GM19240 (cell line): ENCODE results near the gene OR52I2.
A peak's percentile ranks its signal among the peaks of the same experiment; 100 is the strongest.

Source experiments
- DNase-seq: peaks from one replicate; pipeline ENCODE4 v3.0.0; 2011; ENCODE audit warnings: low spot score; ENCODE audit not compliant: insufficient read length

OR52I2 gene

DNA sequence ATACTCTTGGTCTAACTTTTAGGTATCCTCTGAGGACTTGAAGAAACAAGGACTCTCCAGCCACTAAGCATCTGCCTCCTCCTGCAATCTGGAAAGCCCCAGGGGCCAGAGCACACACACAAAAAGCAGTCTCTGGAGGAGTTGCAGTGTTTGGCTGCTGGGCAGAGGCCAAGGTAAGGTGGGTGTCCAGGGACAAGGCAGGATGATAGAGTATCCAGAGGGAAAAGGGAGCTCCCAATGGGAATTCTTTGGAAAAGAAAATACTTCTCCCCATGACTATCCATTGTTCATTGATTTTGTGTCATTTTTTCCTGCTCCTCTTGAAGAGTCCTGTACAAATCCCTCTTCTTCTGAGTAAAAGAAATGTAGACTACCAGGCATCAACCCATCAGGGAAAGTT is at the start of gene OR52I2:
Gene OR52I2 (plus strand): TSS at position 301 of the 400 bp plus-strand sequence.
- no peak for DNase-seq

DNA sequence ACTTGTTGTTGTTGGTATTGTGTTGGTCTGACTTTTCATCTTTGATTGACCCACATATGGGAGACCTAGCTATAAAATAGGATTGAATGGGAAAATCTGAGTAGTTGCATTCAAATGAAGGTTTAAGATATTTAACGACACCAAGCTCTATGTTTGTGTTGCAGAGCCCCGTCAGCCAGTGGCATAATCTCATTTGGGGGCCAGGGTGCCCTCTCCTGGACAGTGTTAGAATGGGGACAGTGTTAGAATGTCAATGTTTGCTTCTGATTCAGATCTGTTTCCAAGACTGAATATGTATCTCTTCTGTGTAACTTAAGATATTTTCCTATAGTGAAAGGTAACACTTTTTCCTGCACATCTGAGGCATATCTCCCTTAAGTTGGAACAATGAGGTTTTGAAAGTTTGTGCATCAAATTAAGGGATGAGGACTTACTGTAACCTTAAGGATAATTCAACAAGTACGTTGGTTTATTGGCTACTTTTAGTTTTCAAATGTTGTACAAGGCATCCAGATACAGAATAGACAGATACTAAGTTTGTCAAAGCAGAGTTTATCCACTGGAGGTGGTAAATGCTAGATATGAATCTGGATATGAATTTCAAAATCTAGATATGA is 41.8 kb upstream of the OR52I2 start:
- DNase-seq: peak; percentile 19

DNA sequence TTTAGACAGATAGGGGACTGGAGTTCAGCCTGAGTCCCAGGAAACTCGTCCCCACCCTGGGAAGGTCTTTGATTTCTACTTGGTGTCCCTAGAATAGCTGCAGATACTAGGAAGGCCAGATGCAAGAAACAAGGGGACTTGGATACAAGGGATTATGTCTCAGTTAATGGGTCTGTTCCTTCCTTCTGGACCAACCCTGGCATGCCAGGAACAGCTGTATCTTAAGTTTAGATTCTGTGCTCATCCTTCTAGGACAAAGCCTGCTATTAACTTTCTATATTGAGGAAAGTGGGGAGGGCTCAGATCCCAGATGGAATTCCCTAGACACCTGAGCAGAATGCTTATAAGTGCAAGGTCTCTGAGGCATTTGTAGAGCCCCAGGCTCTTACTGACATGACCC is 40.5 kb upstream of the OR52I2 start:
- no peak for DNase-seq

DNA sequence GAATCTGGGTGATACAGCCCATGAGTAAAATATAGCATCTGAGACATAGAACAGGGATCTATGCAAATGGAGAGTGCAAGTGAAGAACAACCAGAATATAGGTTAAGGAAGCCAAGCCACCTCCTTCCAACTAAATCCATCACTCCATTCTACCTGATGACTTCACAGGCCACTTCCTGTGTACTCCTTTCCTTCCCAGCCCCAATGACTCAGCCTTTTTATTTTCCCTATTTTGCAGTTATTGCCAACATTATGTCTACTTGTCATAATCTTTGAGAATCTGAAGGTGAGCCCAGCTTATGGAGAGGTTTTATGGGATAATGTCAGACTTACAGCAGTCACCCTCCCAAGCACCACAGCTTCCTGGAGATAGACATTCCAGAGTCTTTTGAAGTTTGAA is 38.0 kb upstream of the OR52I2 start:
- DNase-seq: no peak

DNA sequence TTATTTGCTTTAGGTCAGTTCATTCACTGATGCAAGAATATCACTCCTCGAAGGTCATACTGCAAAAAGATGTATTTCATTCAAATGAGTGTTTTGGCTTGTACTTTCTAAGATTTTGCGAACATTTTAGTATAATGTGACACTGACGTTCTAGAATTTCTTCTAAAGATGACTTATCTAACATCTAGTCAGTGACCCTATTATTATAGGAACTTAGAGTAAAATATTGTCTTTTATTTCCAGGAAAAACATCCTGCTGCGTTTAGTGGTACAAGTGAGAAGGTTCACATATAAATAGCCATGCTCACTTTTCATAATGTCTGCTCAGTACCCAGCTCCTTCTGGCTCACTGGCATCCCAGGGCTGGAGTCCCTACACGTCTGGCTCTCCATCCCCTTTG is 36.7 kb upstream of the OR52I2 start, which contains the start of gene OR52M1:
Gene OR52M1 (plus strand): TSS at position 301 of the 400 bp plus-strand sequence. CDS start 0 bp downstream, at position 301.
- no peak for DNase-seq

DNA sequence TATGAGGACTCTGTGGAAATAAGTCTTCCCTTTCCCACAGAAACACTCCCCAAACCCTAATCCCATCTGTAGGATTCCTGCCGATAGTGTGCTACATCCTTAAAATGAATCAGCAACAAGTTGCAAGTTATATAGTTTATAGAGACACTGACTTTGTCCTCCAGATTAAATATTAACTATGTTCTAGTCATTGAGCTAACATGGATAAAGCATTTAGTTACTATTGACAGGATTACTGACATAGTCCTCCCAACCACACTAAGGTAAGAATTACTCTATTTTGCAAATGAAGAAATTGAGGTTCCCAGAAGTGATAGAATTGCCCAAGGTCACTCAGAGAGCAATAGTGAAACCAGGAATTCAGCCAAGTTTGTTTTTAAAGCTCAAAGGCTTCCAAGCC is 34.7 kb upstream of the OR52I2 start:
- DNase-seq: no peak

DNA sequence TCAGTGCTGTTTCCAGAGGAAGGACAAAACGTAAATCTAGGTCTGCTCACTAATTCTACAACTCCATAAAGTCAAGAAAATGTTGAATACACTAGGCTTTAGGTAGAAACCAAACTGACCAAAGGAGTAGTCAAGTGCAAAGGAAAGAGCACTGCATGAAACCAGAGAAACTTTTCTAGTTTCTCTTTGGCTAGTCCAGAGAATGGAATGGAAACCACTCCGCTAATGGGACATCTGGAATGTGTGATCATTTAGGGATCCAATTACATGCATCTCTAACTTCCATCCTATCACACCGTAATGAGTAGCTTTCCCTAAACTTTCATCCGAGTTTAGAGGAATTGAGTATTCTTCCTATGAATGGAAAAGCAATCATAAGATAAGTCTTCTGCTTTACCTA is 34.1 kb upstream of the OR52I2 start:
- no peak for DNase-seq

DNA sequence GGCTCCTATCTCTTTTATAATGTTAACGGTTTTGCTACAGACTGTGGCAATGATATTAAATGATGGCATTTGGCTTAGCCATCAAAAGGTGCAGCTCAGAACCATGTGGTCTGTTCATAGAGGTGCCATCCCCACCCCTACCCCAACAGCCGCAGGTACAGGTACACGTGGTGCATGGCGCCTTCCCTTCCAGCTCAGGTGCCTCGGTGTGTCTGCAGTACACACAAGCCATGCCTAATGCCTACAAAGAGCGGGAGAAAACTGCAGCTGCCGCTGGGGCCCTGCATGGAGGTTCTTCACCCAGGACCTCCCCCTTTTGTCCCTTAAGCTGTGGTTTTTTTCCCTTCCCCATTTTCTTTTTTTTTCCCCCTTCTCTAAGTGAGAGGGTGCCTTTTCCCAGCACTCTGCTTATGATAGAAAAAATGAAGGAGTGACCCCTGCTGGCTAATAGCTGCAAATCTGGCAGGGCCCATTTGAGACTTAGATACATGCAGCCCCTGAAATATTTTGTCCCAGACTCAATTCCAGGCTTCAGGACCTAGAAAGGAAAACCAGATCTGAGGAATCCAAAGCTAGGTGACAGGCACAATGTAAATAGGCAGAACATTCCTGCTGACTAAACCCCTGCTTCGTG is 30.1 kb upstream of the OR52I2 start:
- DNase-seq: no peak

DNA sequence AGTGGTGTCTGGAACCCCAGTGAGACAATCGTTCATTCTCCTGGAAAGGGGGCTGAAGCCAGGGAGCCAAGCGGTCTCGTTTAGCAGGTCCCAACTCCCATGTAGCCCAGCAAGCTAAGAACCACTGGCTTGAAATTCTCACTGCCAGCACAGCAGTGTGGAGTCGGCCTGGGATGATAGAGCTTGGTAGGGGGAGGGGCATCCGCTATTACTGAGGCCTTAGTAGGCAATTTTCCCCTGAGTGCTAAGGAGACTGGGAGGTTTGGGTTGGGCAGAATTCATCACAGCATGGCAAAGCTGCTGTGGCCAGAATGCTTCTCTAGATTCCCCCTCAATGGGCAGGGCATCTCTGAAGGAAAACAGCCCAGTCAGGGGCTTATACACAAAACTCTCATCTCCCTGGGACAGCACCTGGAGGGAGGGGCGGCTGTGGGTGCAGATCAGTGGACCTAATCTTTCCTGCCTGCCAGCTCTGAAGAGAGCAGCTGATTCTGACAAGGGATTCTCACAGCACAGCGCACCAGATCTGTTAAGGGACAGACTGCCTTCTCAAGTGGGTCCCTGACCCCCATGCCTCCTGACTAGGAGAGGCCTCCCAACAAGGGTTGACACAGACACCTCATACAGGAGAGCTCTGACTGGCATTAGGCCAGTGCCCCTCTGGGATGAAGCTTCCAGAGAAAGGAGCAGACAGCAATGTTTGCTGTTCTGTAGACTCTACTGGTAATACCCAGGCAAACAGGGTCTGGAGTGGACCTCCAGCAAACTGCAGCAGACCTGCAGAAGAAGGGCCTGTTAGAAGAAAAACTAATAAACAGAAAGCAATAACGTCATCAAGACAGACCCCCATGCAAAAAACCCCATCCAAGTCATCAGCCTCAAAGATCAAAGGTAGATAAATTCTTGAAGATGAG is 21.8 kb upstream of the OR52I2 start:
- no peak for DNase-seq

DNA sequence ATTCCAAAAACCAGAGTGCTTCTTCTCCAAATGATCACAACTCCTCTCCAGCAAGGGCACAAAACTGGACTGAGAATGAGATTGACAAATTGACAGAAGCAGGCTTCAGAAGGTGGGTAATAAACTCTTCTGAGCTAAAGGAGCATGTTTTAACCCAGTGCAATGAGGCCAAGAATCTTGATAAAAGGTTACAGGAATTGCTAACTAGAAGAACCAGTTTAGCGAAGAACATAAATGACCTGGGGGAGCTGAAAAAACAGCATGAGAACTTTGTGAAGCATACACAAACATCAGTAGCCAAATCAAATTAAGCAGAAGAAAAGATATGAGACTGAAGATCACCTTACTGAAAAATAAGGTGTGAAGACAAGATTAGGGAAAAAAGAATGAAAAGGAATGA is 21.1 kb upstream of the OR52I2 start:
- no peak for DNase-seq

DNA sequence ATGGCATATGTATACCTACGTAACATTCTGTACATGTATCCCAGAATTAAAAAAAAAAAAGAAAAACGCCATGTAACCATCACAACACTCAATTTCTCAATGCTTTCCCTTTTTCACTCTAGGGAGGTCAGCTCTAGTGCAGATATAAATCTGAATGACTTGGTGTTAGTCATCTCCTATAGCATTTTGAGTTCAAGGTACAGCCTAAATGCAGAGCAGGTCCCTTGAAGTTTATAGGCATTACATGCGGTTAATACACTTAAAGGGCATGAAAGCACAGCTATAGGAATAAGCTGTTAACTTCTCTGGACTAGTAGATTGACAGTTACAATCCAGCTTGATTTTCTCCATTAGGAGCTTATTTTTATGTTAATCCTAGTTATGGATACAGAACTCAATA is 16.2 kb upstream of the OR52I2 start:
- no peak for DNase-seq

DNA sequence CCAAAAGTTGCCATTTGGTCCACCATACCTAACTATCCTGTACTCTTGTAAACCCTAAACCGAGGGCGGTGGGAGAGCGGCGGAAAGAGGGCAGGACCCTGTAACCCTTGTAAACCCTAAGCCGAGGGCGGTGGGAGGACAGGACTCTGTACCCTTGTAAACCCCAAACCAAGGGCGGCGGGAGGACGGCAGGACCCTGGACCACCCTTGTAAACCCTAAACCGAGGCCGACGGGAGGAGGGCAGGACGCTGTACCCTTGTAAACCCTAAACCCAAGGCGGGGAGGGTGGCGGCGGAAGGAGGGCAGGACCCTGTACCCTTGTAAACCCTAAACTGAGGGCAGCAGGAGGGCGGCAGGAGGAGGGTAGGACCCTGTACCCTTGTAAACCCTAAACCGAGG is 12.5 kb upstream of the OR52I2 start:
- no peak for DNase-seq

DNA sequence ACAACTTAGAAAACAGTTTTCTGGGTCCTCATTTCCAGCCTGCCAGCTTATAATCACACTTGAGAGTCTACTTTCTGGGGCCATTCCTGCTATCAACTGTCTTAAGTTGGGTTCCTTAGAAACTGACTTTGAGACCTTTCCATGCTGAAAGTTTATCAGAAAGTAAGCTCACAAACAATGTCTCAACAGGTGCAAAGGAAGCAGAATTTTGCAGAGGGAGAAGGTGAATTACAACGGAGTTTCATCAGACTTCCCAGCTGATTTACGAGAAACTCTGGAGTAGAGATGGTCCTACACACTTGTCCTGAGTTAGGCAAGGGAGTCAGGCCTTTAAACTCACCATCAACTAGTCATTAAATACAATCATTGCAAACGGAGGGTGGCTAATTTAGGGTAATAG is 4.7 kb upstream of the OR52I2 start:
- DNase-seq: no peak

DNA sequence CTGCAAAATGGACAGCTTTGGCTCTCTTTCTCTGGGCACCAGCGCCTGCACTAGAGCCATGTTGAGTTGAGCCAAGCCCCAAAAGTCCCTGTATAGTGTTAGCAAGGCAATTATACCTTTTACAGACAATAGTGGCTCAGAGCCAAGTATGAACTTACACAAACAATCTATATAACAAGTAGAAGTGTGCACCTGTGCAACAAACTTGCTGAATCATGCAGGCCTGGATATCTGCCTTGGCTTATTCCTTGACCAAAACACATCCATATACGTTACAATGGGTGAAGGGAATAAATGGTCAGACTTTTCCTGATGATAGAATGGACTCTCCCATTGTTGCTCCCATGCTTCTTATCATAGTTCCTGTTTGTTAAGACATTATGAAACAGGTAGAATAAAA is 3.8 kb upstream of the OR52I2 start:
- DNase-seq: no peak

DNA sequence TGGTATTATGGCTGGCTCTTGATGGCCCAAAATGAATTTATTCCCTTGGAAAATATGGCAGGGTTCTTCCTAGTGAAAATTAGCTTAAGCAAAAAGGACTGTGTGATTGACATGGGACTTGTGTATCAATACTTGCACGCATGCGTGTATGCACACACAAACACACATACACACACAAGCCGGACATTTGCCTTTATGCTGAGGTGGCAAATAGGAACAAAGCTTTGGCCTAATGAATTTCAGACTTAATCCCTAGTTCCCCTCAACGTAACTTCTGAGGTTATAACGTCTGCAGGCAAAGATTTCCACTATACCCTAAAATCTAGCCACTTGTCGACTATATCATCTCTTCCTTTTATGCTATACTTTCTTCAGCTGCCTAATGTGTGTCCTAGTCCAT is 2.9 kb upstream of the OR52I2 start:
- no peak for DNase-seq

DNA sequence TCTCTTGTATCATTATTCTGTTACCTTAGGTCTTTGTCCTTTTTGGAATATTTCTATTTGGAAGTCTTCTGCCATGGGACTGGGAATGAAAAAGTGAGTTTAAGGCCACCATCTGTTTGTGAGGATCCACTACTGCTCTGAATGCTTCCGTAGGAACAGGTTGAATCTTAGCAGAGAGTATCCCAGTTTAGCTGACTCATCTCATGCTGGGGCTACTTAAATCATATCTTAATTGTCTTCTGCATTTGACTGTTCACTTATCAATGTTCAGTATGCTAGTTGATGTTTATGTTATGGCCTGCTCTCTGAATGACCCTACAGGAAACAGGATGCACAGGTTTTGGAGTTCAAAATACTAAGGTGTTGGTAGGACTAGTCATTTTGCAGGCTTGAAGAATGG is 1.4 kb upstream of the OR52I2 start:
- DNase-seq: no peak

DNA sequence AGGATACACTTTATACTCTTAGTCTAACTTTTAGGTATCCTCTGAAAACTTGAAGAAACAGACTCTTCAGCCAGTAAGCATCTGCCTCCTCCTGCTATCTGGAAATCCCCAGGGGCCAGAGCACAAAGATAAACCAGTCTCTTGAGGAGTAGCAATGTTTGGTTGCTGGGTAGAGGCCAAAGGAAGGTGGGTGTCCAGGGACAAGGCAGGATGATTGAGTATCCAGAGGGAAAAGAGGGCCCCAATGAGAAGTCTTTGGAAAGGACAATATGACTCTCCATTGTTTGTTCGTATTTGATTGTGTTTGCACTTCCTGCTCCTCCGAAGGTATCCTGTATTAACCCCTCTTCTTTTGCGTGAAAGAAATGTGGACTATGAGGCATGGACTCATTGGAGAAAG is 7.5 kb downstream of the OR52I2 start:
- DNase-seq: no peak

DNA sequence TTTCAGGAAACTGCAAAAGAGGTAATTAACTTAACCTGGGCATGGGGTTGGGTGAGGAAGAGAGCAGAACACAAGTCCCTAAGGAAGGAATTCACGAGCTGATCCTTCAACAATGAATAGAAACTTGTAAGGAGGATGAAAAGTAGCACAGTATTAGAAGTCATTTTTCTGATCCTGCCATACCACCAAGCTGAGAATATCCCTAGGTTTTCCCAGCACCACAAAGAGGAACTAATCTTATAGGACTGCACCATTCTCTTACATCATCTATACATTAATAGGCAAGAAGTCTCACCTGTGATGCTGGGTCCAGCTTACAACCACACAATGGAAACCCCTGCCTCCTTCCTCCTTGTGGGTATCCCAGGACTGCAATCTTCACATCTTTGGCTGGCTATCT is 12.2 kb downstream of the OR52I2 start, which contains the start of gene OR52I1:
Gene OR52I1 (plus strand): TSS at position 301 of the 400 bp plus-strand sequence. CDS start 0 bp downstream, at position 301.
- no peak for DNase-seq

DNA sequence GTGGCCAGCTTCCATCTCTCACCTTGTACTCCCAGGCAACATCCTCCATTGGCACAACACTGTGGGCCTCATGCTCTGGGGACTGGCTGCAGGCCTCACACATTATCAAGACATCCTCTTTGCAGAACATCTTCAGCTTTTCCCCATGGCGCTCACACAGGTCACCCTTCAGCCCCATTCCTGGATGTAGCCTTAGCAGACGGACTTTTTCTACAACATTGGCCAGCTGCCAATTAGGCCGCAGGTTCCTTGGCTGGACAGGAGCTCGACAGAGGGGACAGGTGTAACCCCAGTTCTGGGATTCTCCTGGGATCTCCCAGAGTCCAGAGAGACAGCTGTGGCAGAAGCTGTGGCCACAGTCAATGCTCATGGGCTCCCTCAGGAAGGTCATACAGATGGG is 23.5 kb downstream of the OR52I2 start:
- no peak for DNase-seq

DNA sequence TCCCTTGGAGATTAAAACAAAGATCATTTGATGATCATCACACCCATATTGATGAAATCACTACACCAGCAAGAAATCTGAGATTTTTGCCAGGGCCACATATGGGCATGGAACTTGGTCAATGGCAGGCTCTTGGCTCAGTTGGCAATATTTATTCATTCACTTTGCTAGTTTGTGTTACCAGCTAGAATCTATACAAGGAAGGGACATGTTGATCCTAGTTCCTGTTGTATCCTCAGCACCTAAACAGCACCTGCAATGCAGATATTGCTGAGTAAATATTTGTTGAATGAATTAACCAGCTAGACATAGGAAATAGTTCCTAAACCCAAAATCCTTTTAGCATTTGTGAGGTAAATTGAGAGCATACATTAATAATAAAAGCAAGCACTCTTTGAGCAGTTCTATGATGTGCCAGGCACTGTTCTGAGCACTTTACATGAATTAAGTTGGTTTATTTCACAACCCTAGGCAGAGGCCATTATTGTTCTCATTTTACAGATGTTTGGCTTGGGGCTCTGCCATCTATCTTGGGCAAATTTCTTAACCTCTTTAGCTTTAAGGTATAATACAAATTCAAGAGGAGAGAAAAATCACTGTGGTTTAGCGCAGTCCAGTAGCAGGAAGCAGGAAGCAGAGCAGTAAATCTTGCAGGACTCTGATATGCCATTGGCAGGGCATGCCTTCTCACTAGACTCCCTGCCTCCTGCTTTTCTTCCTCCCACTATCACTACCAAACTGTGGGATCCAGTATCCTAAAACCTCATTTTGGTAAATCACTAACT is 24.9 kb downstream of the OR52I2 start:
- no peak for DNase-seq

DNA sequence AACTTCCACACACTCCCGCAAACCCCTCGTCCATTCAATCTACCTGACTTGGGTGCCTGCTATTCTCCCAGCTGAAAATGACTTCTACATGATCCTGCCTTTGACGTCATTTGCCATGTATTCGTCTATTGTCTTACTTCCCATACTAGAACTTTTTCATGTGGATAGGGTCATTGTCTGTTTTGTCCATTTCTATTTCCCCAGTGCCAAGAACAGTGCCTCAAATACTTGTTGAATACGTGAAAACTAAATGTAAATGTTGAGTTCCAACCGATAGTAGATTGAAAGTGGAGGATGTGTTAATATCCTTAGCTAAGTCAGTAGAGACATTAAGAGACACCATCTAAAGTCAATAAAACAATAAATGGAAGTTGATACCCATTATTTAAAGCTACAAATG is 25.6 kb downstream of the OR52I2 start:
- DNase-seq: no peak
